ENCODE measurements around the gene TSC1. TPM values are rescaled to one million over a fixed set of nuclear protein-coding genes. Genes with fewer than 3 reads are reported as not detected.

Gene TSC1
- polyA plus RNA-seq, 2 of the 4 experiments (the other 2 are of a cell fraction) = 15.2 to 37.9 TPM

DNA sequence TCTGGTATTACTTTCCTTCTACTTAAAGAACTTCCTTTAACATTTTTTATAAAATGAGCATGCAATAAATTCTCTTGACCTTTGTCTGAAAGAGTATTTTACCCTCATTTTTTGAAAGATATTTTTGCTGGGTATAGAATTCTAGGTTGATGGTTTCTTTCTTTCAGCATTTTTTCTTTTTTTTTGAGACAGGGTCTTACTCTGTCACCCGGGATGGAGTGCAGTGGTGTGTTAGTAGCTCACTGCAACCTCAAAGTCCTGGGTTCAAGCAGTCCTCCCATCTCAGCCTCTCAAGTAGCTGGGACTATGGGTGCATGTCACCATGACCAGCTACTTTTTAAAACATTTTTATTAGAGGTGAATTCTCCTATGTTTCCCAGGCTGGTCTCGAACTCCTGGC, 10.7 kb upstream of the TSC1 start:
- no peak for FAIRE-seq
- CTCF ChIA-PET = interaction anchor here (1.0 kb wide), 1 partner anchor 11 kb away, joined by 4 read pairs; the partner anchor contains the start of gene TSC1
- H3K4me3 ChIP-seq = no peak overlapping the region
- DNase-seq (ENCODE audit: low read depth in 1 of 2, low spot score in 1 of 2) = no peak
- no peak overlapping the region for H3K27ac ChIP-seq
- no peaks in the 10 kb centered on the region for H3K4me1 ChIP-seq
- H3K4me2 ChIP-seq = no peak overlapping the region
- WGBS (ENCODE audit: missing lambda C conversion rate) = 2% methylated on average over 2 of the region's 2 CpGs
- no peak for ATAC-seq
- TF ChIP-seq TFCP2L1 (CRISPR knock-in tag; IDR thresholded peaks at IDR 0.05) = no peak
- no peak for TF ChIP-seq CBX8 (IDR thresholded peaks at IDR 0.05)
- TF ChIP-seq RAD21 (conservative IDR thresholded peaks at IDR 0.05 in 1 of 2, IDR thresholded peaks at IDR 0.05 in 1 of 2) = no peak
- TF ChIP-seq E2F6 (IDR thresholded peaks at IDR 0.05; ENCODE audit: borderline replicate concordance, low read depth) = no peak
- TF ChIP-seq, protein P1, sequence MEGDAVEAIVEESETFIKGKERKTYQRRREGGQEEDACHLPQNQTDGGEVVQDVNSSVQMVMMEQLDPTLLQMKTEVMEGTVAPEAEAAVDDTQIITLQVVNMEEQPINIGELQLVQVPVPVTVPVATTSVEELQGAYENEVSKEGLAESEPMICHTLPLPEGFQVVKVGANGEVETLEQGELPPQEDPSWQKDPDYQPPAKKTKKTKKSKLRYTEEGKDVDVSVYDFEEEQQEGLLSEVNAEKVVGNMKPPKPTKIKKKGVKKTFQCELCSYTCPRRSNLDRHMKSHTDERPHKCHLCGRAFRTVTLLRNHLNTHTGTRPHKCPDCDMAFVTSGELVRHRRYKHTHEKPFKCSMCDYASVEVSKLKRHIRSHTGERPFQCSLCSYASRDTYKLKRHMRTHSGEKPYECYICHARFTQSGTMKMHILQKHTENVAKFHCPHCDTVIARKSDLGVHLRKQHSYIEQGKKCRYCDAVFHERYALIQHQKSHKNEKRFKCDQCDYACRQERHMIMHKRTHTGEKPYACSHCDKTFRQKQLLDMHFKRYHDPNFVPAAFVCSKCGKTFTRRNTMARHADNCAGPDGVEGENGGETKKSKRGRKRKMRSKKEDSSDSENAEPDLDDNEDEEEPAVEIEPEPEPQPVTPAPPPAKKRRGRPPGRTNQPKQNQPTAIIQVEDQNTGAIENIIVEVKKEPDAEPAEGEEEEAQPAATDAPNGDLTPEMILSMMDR (IDR thresholded peaks at IDR 0.05) = no peak
- no peak for TF ChIP-seq SREBF2 (IDR thresholded peaks at IDR 0.05)
- no peak for TF ChIP-seq CHD2 (IDR thresholded peaks at IDR 0.05; ENCODE audit: low read length, partially characterized antibody)
- no peak for TF ChIP-seq MAZ (IDR thresholded peaks at IDR 0.05; ENCODE audit: borderline replicate concordance, low read depth, low read length)
- no peak for TF ChIP-seq TP53 (CRISPR knock-in tag; IDR thresholded peaks at IDR 0.05)
- no peak for TF ChIP-seq HOXB13 (CRISPR knock-in tag; IDR thresholded peaks at IDR 0.05; ENCODE audit: low read depth)
- TF ChIP-seq KDM1A (IDR thresholded peaks at IDR 0.05; ENCODE audit: low read depth) = no peak
- TF ChIP-seq, protein P2, sequence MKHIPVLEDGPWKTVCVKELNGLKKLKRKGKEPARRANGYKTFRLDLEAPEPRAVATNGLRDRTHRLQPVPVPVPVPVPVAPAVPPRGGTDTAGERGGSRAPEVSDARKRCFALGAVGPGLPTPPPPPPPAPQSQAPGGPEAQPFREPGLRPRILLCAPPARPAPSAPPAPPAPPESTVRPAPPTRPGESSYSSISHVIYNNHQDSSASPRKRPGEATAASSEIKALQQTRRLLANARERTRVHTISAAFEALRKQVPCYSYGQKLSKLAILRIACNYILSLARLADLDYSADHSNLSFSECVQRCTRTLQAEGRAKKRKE (CRISPR knock-in tag; IDR thresholded peaks at IDR 0.05; ENCODE audit: low read depth) = no peak
- no peak for TF ChIP-seq MYC (IDR thresholded peaks at IDR 0.05; ENCODE audit: borderline replicate concordance, low read length)
- TF ChIP-seq RNF2 (IDR thresholded peaks at IDR 0.05; ENCODE audit: borderline replicate concordance, low read depth) = no peak
- TF ChIP-seq POLR2A (IDR thresholded peaks at IDR 0.05; ENCODE audit: low read length) = no peak
- TF ChIP-seq EP300 (IDR thresholded peaks at IDR 0.05) = no peak
- TF ChIP-seq MAFK (IDR thresholded peaks at IDR 0.05; ENCODE audit: partially characterized antibody) = no peak
- H3K9me3 ChIP-seq = peaks cover 21% of the 10 kb centered on the region; the same call in 2 of the 3 replicates
- POLR2A ChIA-PET = no interaction called here

- no peak overlapping the region for H3K4me2 ChIP-seq
- peaks cover 10% of the 10 kb centered on the region; the same call in 2 of the 3 replicates for H3K9me3 ChIP-seq
- H3K4me3 ChIP-seq = no peak overlapping the region
- POLR2A ChIA-PET = no interaction called here
- CTCF ChIA-PET = no interaction called here
- 24% methylated on average over 4 of the region's 4 CpGs for WGBS (ENCODE audit: missing lambda C conversion rate)
- DNase-seq (ENCODE audit: low read depth in 1 of 2, low spot score in 1 of 2) (no peak), ATAC-seq (no peak), FAIRE-seq (no peak)
- H3K4me1 ChIP-seq = peaks cover 12% of the 10 kb centered on the region
- no peak overlapping the region for H3K27ac ChIP-seq
- TF ChIP-seq GATA3 (IDR thresholded peaks at IDR 0.05; ENCODE audit: borderline replicate concordance) = no peak
These were observed 5.3 kb upstream of the TSC1 start for GRCh38 chr9:132949709-132950108.

- WGBS (ENCODE audit: missing lambda C conversion rate) = 78% methylated on average over 18 of the region's 18 CpGs
- CTCF ChIA-PET = interaction anchor here (0.9 to 1.5 kb wide), 2 partner anchors 13 to 25 kb away, joined by 4 to 5 read pairs; no protein-coding TSS in a partner anchor
- H3K27ac ChIP-seq = no peak overlapping the region
- ATAC-seq (no peak), DNase-seq (ENCODE audit: low read depth in 1 of 2, low spot score in 1 of 2) (no peak), FAIRE-seq (no peak)
- H3K4me3 ChIP-seq = no peak overlapping the region
- POLR2A ChIA-PET = no interaction called here
- peaks cover 13% of the 10 kb centered on the region for H3K4me1 ChIP-seq
- no peaks in the 10 kb centered on the region for H3K9me3 ChIP-seq
- no peak overlapping the region for H3K4me2 ChIP-seq
- TF ChIP-seq KDM5A (IDR thresholded peaks at IDR 0.05) = no peak
- TF ChIP-seq HES2 (IDR thresholded peaks at IDR 0.05) = no peak
- no peak for TF ChIP-seq ZFP36 (IDR thresholded peaks at IDR 0.05; ENCODE audit: borderline replicate concordance, partially characterized antibody)
- no peak for TF ChIP-seq POLR2A (IDR thresholded peaks at IDR 0.05; ENCODE audit: low read length)
- no peak for TF ChIP-seq JUN (IDR thresholded peaks at IDR 0.05)
- no peak for TF ChIP-seq JUNB (IDR thresholded peaks at IDR 0.05)
- TF ChIP-seq GATA3 (IDR thresholded peaks at IDR 0.05; ENCODE audit: borderline replicate concordance) = no peak
- TF ChIP-seq RFX5 (IDR thresholded peaks at IDR 0.05) = no peak
- TF ChIP-seq MYC (IDR thresholded peaks at IDR 0.05; ENCODE audit: borderline replicate concordance, low read length) = no peak
- no peak for TF ChIP-seq MAFK (IDR thresholded peaks at IDR 0.05; ENCODE audit: partially characterized antibody)
- TF ChIP-seq, protein P3, sequence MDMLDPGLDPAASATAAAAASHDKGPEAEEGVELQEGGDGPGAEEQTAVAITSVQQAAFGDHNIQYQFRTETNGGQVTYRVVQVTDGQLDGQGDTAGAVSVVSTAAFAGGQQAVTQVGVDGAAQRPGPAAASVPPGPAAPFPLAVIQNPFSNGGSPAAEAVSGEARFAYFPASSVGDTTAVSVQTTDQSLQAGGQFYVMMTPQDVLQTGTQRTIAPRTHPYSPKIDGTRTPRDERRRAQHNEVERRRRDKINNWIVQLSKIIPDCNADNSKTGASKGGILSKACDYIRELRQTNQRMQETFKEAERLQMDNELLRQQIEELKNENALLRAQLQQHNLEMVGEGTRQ (IDR thresholded peaks at IDR 0.05) = no peak
- no peak for TF ChIP-seq NR3C1 (IDR thresholded peaks at IDR 0.05)
- TF ChIP-seq ZSCAN20 (CRISPR knock-in tag; IDR thresholded peaks at IDR 0.05) = no peak
- no peak for TF ChIP-seq FOXS1 (CRISPR knock-in tag; IDR thresholded peaks at IDR 0.05)
- no peak for TF ChIP-seq EHF (CRISPR knock-in tag; IDR thresholded peaks at IDR 0.05)
- TF ChIP-seq CHD4 (IDR thresholded peaks at IDR 0.05; ENCODE audit: borderline replicate concordance) = no peak
- TF ChIP-seq E2F6 (IDR thresholded peaks at IDR 0.05; ENCODE audit: borderline replicate concordance, low read depth) = no peak
These were observed 4.2 kb upstream of the TSC1 start for GRCh38 chr9:132948482-132949050.
